ENCODE data around the gene SSH3. TPM values are rescaled to one million over a fixed set of nuclear protein-coding genes. Genes with fewer than 3 reads are reported as not detected.
A peak's percentile ranks its signal among the peaks of the same experiment; 100 is the strongest.
"Not testable (repeated sequence)": the region's sequence is repeated elsewhere in the genome, so short reads cannot be mapped to it uniquely, and the experiment has no call there.

Gene SSH3
- 10 to 100 TPM; 23.5 to 26.2 TPM for total RNA-seq
- long read RNA-seq, donor 1, partial matches to known transcripts: 2 of 8 reads
- long read RNA-seq, donor 1, other reads (novel, unspliced or antisense): 3 of 8 reads
- long read RNA-seq, donor 2, transcript SSH3-201 (14 exons, 2,871 nt): major isoform, 14 of 18 reads
- long read RNA-seq, donor 2, partial matches to known transcripts: 0 of 18 reads
- long read RNA-seq, donor 2, other reads (novel, unspliced or antisense): 4 of 18 reads

GRCh38 chr11:67303132-67303834 is at the start of gene SSH3:
SSH3 (plus strand) TSS chr11:67303530; CDS start chr11:67303626, 96 bp downstream.
- intact Hi-C loops (cut with DNase I): no loop called here
- DNase-seq (ENCODE audit: low spot score): peak; percentile 91

GRCh38 chr11:67253872-67254624 is 49.3 kb upstream of the SSH3 start:
- no peak for DNase-seq (ENCODE audit: low spot score)
- intact Hi-C loops (cut with DNase I): no loop called here

GRCh38 chr11:67254798-67255197 is 48.5 kb upstream of the SSH3 start:
- DNase-seq (ENCODE audit: low spot score): no peak
- intact Hi-C loops (cut with DNase I): no loop called here

GRCh38 chr11:67255353-67255752 is 48.0 kb upstream of the SSH3 start:
- DNase-seq (ENCODE audit: low spot score): no peak
- intact Hi-C loops (cut with DNase I): no loop called here

GRCh38 chr11:67255864-67256263 is 47.5 kb upstream of the SSH3 start:
- no peak for DNase-seq (ENCODE audit: low spot score)
- intact Hi-C loops (cut with DNase I): no loop called here

DNA sequence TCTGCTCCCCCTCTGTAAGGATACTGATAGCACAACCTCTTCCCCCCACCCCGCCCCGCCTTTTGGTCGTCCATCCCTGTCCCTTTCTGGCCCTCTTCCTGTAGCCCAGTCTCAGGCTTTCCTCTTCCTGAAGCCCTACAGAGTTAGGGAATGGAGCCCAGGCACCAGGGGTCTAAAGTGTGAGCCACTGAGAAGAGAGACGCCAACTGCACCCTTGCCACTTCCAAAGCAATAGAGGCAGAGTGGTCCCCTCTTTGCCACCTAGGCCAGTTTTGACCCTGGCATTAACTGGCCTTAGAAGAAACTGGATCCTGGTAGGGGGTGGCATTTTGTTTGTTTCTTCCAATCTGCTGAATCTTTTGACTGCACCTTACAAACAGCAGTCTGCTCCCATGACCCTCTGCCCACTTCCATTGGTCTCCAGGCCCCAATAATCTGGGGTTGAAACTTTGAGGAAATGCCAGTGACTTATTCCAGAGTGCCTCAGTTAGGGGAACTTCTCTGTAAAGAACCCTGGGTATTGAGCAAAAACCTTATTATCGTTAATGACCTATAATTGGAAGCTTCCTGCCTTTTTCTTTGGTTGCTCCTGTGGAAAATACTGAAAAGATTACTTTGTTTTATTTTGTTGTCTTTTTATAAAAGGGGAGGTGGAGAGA is 46.7 kb upstream of the SSH3 start:
- no peak for DNase-seq (ENCODE audit: low spot score)
- intact Hi-C loops (cut with DNase I): no loop called here

GRCh38 chr11:67260406-67260805 is 42.9 kb upstream of the SSH3 start:
- no peak for DNase-seq (ENCODE audit: low spot score)
- intact Hi-C loops (cut with DNase I): no loop called here

DNA sequence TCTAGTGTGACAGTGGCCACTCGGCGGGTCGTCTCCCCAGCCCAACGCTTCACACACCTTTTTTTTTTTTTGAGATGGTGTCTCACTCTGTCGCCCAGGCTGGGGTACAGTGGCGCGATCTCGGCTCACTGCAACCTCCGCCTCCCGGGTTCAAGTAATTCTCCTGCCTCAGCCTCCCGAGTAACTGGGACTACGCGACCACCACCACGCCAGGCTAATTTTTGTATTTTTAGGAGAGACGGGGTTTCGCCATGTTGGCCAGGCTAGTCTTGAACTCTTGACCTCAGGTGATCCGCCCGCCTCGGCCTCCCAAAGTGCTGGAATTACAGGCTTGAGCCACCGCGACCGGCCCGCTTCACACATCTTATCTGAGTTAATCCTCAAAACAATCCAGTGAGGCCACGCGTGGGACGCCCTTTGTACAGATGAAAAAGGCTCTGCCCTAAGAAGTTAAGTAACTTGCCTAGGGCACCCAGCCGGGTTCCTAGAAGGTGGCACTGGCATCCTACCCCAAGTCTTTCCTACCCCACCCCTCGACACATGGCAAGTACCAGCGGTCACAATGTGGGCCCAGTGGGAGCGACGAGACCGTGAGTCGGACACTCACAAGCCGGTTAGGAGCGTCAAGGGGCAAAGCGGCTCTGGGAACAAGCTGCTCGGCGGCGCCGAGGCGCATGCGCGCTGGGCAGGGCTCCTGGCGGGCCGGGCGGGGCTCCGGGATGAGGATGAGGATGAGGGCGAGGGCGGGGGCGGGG is 42.3 kb upstream of the SSH3 start:
- intact Hi-C loops (cut with DNase I): not testable (repeated sequence)
- peak; percentile 86 for DNase-seq (ENCODE audit: low spot score)

- no peak for DNase-seq (ENCODE audit: low spot score)
Measured at GRCh38 chr11:67261640-67261945, 41.7 kb upstream of the SSH3 start.

GRCh38 chr11:67261946-67262681 is 41.2 kb upstream of the SSH3 start:
- intact Hi-C loops (cut with DNase I): loop anchor here in 1 of 2 donors (2.0 kb wide), 1 partner anchor 55 kb away; no protein-coding TSS in a partner anchor
- peak; percentile 79 for DNase-seq (ENCODE audit: low spot score)

More at GRCh38 chr11:67261640-67261945, 41.7 kb upstream of the SSH3 start:
- intact Hi-C loops (cut with DNase I): no loop called here

- DNase-seq (ENCODE audit: low spot score): peak; percentile 93
- intact Hi-C loops (cut with DNase I): loop anchor here in 1 of 2 donors (2.0 kb wide), 1 partner anchor 54 kb away; no protein-coding TSS in a partner anchor
Measured at GRCh38 chr11:67262731-67263675, 40.3 kb upstream of the SSH3 start.

DNA sequence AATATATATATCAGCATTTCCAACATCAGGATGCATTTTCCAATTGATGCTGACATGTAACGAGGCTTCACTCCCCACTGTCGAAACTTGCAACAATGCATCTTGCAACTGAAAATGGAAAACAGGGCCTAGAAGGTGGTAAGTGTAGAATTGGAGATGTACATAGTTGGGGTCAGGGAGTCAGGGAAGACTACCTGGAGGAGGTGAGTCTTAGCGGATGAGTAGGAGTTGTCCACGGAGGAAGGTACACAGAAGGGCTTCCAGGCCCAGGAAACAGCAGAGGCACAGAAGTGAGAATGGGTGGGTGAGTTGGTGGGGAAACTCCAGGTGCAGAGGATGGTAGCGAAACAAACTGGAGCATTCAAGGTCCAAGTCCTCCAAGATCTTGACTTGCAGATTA is 39.1 kb upstream of the SSH3 start:
- no peak for DNase-seq (ENCODE audit: low spot score)
- intact Hi-C loops (cut with DNase I): loop anchor here in 1 of 2 donors (2.0 kb wide), 1 partner anchor 55 kb away; no protein-coding TSS in a partner anchor

GRCh38 chr11:67264877-67265632 is 38.3 kb upstream of the SSH3 start:
- DNase-seq (ENCODE audit: low spot score): peak; percentile 58
- intact Hi-C loops (cut with DNase I): loop anchor here (2.0 to 5.0 kb wide), 3 partner anchors 54 to 117 kb away; no protein-coding TSS in a partner anchor

GRCh38 chr11:67265633-67266448 is 37.5 kb upstream of the SSH3 start:
- DNase-seq (ENCODE audit: low spot score): peak; percentile 95
- intact Hi-C loops (cut with DNase I): loop anchor here (2.0 to 5.0 kb wide), 3 partner anchors 53 to 116 kb away; no protein-coding TSS in a partner anchor

DNA sequence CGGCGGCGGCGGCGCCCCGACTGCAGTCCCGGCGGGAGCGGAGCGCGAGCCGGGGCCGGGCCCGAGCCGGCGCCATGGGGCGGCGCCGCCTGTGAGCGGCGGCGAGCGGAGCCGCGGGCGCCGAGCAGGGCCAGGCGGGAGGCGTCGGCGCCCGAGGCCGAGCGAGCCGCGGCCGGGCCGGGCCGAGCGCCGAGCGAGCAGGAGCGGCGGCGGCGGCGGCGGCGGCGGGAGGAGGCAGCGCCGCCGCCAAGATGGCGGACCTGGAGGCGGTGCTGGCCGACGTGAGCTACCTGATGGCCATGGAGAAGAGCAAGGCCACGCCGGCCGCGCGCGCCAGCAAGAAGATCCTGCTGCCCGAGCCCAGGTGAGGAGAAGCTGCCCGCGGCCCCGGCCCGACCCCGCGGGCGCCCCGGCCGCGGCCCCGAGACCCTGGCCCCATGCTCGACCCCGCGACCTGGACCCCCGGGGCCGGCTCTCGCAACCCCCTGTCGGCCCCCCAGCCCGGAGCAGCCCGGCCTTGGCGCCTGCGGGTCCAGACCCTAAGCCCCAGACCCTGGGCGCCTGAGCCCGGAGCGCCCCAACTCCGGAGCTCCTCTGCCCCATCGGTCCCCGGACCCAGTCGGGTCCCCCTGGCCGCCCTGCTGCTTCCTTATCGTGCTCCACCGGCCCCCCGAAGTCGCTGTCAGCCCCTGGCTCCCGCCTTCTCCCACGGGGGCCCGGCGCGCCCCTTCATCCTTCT is 36.7 kb upstream of the SSH3 start, which contains the start of gene GRK2:
Gene GRK2 (plus strand): TSS at position 25 of the 739 bp plus-strand sequence. CDS start 227 bp downstream, at position 252.
- DNase-seq (ENCODE audit: low spot score): peak; percentile 86
- intact Hi-C loops (cut with DNase I): loop anchor here (5.0 kb wide), 2 partner anchors 111 to 116 kb away; no protein-coding TSS in a partner anchor
